ENCODE measurements around the gene BCR. TPM values are rescaled to one million over a fixed set of nuclear protein-coding genes. Genes with fewer than 3 reads are reported as not detected.

The BCR gene
- total and polyA plus RNA-seq, 2 of the 13 experiments (the other 11 are each of a cell fraction or from before 2014, with no cell fraction given) = 19.9 to 33.6 TPM

GRCh38 chr22:23240639-23241389 lies 60.5 kb downstream of the BCR start (continued):
- TF ChIP-seq HOXA3 (CRISPR knock-in tag; IDR thresholded peaks at IDR 0.05) = no peak
- no peak for TF ChIP-seq MXD4 (CRISPR knock-in tag; IDR thresholded peaks at IDR 0.05)
- no peak for TF ChIP-seq ZNF709 (CRISPR knock-in tag; IDR thresholded peaks at IDR 0.05)
- TF ChIP-seq STAG1 (CRISPR knock-in tag; IDR thresholded peaks at IDR 0.05) = peak; percentile 54
- no peak for TF ChIP-seq IRF9 (CRISPR knock-in tag; IDR thresholded peaks at IDR 0.05; ENCODE audit: borderline replicate concordance)
- peak; percentile 16; the same call in 1 of the 2 replicates for TF ChIP-seq ZBTB38 (CRISPR knock-in tag; IDR thresholded peaks at IDR 0.05)
- no peak for TF ChIP-seq PHF20 (CRISPR knock-in tag; IDR thresholded peaks at IDR 0.05)
- TF ChIP-seq GLMP (CRISPR knock-in tag; IDR thresholded peaks at IDR 0.05; ENCODE audit: borderline replicate concordance) = no peak
- no peak for TF ChIP-seq KLF11 (CRISPR knock-in tag; IDR thresholded peaks at IDR 0.05)
- TF ChIP-seq ZNF432 (CRISPR knock-in tag; IDR thresholded peaks at IDR 0.05; ENCODE audit: borderline replicate concordance) = no peak
- TF ChIP-seq HCFC1 (IDR thresholded peaks at IDR 0.05; ENCODE audit: low read depth, low read length) = no peak
- TF ChIP-seq ZBTB14 (CRISPR knock-in tag; IDR thresholded peaks at IDR 0.05) = no peak
- no peak for TF ChIP-seq GATAD2A (CRISPR knock-in tag; IDR thresholded peaks at IDR 0.05)
- TF ChIP-seq SMC3 (IDR thresholded peaks at IDR 0.05; ENCODE audit: low read length) = peak; percentile 33; the same call in 1 of the 2 replicates
- TF ChIP-seq ZNF597 (CRISPR knock-in tag; IDR thresholded peaks at IDR 0.05) = no peak
- no peak for TF ChIP-seq MTA1 (CRISPR knock-in tag; IDR thresholded peaks at IDR 0.05; ENCODE audit: borderline replicate concordance)
- TF ChIP-seq THRA (CRISPR knock-in tag; IDR thresholded peaks at IDR 0.05; ENCODE audit: borderline replicate concordance) = no peak
- no peak for TF ChIP-seq ZNF589 (CRISPR knock-in tag; conservative IDR thresholded peaks at IDR 0.05)
- peak; percentile 22; the same call in 1 of the 2 replicates for TF ChIP-seq ZNF687 (CRISPR knock-in tag; IDR thresholded peaks at IDR 0.05)
- TF ChIP-seq PHF21A (CRISPR knock-in tag; IDR thresholded peaks at IDR 0.05) = no peak
